ENCODE results near the gene ALMS1. TPM values are rescaled to one million over a fixed set of nuclear protein-coding genes. Genes with fewer than 3 reads are reported as not detected.
"Not testable (repeated sequence)": the region's sequence is repeated elsewhere in the genome, so short reads cannot be mapped to it uniquely, and the experiment has no call there.

Gene ALMS1
- total RNA-seq, 1 donor from 2014 or later, result 28.2 TPM

GRCh38 chr2:73402386-73403103 lies 16.9 kb downstream of the ALMS1 start:
- no peak for DNase-seq (ENCODE audit: low spot score)
- no peak for ATAC-seq
- intact Hi-C loops (cut with DNase I), result no loop called here

- no peak for DNase-seq (ENCODE audit: low spot score)
- no peak for ATAC-seq
- intact Hi-C loops (cut with DNase I), result no loop called here
Observed at GRCh38 chr2:73403237-73403636, 17.6 kb downstream of the ALMS1 start.

GRCh38 chr2:73404409-73404808 lies 18.8 kb downstream of the ALMS1 start:
- DNase-seq (ENCODE audit: low spot score) (no peak), ATAC-seq (no peak)
- intact Hi-C loops (cut with DNase I), result no loop called here

GRCh38 chr2:73406996-73407395 lies 21.4 kb downstream of the ALMS1 start:
- no peak for DNase-seq (ENCODE audit: low spot score)
- intact Hi-C loops (cut with DNase I), result no loop called here
- no peak for ATAC-seq

DNA sequence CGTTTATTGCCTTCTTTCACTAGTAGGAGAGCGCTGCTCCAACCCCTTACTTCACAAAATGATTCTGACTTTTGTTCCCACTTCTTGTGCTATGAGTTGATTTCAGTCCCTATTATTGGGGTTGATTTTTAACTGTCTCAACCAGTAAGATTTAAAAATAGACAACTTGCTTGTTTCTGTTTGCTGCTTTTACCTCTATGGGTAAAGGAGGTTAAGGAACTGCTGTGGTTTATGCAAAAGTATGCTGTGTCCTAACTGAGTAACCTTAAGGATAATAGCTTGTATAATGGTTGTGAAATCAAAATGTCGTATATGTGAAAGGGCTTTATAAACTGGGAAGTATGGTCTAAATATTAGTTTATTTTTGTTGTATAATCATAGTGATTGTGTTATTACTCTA lies 22.6 kb downstream of the ALMS1 start:
- ATAC-seq, result no peak
- intact Hi-C loops (cut with DNase I), result no loop called here
- DNase-seq (ENCODE audit: low spot score), result no peak

DNA sequence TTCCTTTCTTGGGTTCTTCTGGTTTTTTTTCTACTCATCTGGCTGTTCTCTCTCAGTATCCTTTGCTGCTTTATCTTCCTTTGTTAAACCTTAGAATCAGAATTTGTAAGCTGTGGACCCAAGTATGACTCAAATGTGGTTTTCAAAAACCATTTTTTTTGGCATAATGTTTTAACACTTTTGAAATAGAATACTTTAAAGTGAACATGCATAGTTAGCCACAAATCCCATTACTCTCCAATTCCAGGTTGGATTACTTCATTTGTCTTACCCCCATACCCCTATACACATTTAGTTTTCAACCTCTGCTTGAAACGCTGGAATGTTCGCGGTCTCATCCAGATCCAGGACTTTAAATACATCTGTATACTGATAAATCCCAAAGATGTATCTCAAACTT lies 29.1 kb downstream of the ALMS1 start:
- intact Hi-C loops (cut with DNase I), result no loop called here
- no peak for ATAC-seq
- DNase-seq (ENCODE audit: low spot score), result no peak

GRCh38 chr2:73415906-73416305 lies 30.3 kb downstream of the ALMS1 start:
- ATAC-seq, result no peak
- intact Hi-C loops (cut with DNase I), result no loop called here

DNA sequence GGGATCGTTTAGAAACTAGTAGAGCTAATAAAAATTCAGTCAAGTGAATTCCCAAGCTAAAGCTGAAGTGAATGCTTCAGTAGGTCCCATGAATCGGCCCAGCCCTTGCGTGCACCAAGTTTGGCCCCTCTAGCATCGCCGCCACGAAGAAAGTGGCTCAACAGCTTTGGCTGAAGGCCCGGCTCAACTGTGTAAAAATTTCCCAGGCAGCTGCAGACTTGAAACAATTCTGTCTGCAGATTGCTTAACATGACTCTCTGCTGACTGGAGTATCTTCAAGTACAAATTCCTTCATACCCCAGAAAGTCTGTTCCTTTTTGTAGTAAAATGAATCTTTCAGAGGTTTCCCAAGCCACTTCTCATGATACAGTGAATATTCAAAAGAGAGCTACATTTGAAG lies 32.7 kb downstream of the ALMS1 start:
- DNase-seq (ENCODE audit: low spot score), result peak; percentile 65
- intact Hi-C loops (cut with DNase I), result no loop called here
- ATAC-seq, result peak; percentile 85

More at GRCh38 chr2:73415906-73416305, 30.3 kb downstream of the ALMS1 start:
- DNase-seq (ENCODE audit: low spot score), result no peak

- ATAC-seq (no peak), DNase-seq (ENCODE audit: low spot score) (no peak)
- intact Hi-C loops (cut with DNase I), result no loop called here
Observed at GRCh38 chr2:73423913-73424312, 38.3 kb downstream of the ALMS1 start.

GRCh38 chr2:73426176-73426575 lies 40.5 kb downstream of the ALMS1 start:
- ATAC-seq (no peak), DNase-seq (ENCODE audit: low spot score) (no peak)
- intact Hi-C loops (cut with DNase I), result no loop called here

DNA sequence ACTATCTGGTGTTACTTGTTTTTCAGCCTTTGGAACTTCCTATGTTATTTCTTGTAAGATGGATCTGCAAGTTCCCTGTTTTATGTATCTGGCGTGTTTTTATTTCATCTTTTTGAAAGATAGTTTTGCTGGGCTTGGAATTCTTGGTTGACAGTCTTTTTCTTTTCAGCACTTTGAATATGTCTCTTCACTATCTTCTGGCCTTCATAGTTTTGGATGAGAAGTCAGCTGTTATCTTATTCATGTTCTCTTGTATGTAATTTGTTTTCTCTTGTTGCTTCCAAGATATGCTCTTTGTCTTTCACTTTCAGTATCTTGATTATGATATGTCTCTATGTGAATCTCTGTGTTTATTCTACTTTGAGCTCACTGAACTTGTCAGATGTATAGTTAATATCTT lies 50.4 kb downstream of the ALMS1 start:
- ATAC-seq (no peak), DNase-seq (ENCODE audit: low spot score) (no peak)
- intact Hi-C loops (cut with DNase I), result no loop called here

GRCh38 chr2:73444202-73444601 lies 58.6 kb downstream of the ALMS1 start:
- DNase-seq (ENCODE audit: low spot score) (no peak), ATAC-seq (no peak)

DNA sequence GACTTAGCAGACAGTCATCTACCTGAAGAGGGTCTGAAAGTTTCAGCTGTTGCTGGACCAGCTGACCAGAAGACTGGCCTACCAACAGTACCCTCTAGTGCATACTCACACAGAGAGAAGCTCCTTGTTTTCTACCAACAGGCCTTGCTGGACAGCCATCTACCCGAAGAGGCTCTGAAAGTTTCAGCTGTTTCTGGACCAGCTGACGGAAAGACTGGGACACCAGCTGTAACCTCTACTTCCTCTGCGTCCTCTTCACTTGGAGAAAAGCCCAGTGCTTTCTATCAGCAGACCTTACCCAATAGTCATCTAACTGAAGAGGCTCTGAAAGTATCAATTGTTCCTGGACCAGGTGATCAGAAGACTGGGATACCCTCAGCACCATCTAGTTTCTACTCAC lies 63.2 kb downstream of the ALMS1 start:
- no peak for ATAC-seq
- DNase-seq (ENCODE audit: low spot score), result no peak
- intact Hi-C loops (cut with DNase I), result no loop called here

More at GRCh38 chr2:73444202-73444601, 58.6 kb downstream of the ALMS1 start:
- intact Hi-C loops (cut with DNase I), result no loop called here

DNA sequence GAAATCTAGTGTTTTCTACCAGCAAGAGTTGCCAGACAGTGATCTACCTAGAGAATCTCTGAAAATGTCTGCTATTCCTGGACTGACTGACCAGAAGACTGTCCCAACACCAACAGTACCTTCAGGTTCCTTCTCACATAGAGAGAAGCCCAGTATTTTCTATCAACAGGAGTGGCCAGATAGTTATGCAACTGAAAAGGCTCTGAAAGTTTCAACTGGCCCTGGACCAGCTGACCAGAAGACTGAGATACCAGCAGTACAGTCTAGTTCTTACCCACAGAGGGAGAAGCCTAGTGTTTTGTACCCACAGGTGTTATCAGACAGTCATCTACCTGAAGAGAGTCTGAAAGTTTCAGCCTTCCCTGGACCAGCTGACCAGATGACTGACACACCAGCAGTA lies 63.8 kb downstream of the ALMS1 start:
- no peak for DNase-seq (ENCODE audit: low spot score)
- ATAC-seq, result no peak
- intact Hi-C loops (cut with DNase I), result no loop called here

DNA sequence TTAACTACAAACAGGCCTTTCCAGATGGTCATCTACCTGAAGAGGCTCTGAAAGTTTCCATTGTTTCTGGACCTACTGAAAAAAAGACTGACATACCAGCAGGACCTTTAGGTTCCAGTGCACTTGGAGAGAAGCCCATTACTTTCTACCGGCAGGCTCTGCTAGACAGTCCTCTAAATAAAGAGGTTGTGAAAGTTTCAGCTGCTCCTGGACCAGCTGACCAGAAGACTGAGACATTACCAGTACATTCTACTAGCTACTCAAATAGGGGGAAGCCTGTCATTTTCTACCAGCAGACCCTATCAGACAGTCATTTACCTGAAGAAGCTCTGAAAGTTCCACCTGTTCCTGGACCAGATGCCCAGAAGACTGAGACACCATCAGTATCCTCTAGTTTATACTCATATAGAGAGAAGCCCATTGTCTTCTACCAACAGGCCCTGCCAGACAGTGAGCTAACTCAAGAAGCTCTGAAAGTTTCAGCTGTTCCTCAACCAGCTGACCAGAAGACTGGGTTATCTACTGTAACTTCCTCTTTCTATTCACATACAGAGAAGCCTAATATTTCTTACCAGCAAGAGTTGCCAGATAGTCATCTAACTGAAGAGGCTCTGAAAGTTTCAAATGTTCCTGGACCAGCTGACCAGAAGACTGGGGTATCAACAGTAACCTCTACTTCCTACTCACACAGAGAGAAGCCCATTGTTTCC lies 65.8 kb downstream of the ALMS1 start:
- DNase-seq (ENCODE audit: low spot score) (no peak), ATAC-seq (no peak)
- intact Hi-C loops (cut with DNase I), result no loop called here

- DNase-seq (ENCODE audit: low spot score), result no peak
- intact Hi-C loops (cut with DNase I), result no loop called here
- ATAC-seq, result no peak
Observed at GRCh38 chr2:73457982-73458381, 72.3 kb downstream of the ALMS1 start.

DNA sequence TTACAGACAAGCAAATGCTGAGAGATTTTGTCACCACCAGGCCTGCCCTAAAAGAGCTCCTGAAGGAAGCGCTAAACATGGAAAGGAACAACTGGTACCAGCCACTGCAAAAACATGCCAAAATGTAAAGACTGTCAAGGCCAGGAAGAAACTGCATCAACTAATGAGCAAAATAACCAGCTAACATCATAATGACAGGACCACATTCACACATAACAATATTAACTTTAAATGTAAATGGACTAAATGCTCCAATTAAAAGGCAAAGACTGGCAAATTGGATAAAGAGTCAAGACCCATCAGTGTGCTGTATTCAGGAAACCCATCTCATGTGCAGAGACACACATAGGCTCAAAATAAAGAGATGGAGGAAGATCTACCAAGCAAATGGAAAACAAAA lies 76.8 kb downstream of the ALMS1 start:
- intact Hi-C loops (cut with DNase I); DNase-seq (ENCODE audit: low spot score); ATAC-seq: not testable (repeated sequence)

GRCh38 chr2:73468376-73468775 lies 82.7 kb downstream of the ALMS1 start:
- no peak for DNase-seq (ENCODE audit: low spot score)
- intact Hi-C loops (cut with DNase I), result no loop called here
- no peak for ATAC-seq

DNA sequence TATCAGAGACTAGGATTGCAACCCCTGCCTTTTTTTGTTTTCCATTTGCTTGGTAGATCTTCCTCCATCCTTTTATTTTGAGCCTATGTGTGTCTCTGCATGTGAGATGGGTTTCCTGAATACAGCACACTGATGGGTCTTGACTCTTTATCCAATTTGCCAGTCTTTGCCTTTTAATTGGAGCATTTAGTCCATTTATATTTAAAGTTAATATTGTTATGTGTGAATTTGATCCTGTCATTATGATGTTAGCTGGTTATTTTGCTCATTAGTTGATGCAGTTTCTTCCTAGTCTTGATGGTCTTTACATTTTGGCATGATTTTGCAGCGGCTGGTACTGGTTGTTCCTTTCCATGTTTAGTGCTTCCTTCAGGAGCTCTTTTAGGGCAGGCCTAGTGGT lies 98.2 kb downstream of the ALMS1 start:
- DNase-seq (ENCODE audit: low spot score); ATAC-seq; intact Hi-C loops (cut with DNase I): not testable (repeated sequence)

- intact Hi-C loops (cut with DNase I), result no loop called here
- DNase-seq (ENCODE audit: low spot score), result no peak
- no peak for ATAC-seq
Observed at GRCh38 chr2:73487112-73487657, 101.5 kb downstream of the ALMS1 start.
